GM23338 (cell line): ENCODE results near the gene PHF21A. TPM values are rescaled to one million over a fixed set of nuclear protein-coding genes. Genes with fewer than 3 reads are reported as not detected.

Source experiments
- ATAC-seq: fragments of 200-7000 bp; cut with Tn5 transposase; 3 replicates; pipeline ENCODE4 v1.9.1; 2020
- DNase-seq: peaks from one replicate; pipeline ENCODE4 v3.0.0-alpha.2; 2015; ENCODE audit warnings: low spot score
- H2AFZ ChIP-seq: fragments of 200-600 bp; sonication (generic); 2 replicates; pipeline ENCODE4 v1.8.0; 2016; ENCODE audit warnings: antibody characterized with exemption, mild to moderate bottlenecking, moderate library complexity
- H3F3A ChIP-seq: fragments of 200-600 bp; sonication (generic); replicated peaks from 2 replicates; pipeline ENCODE4 v1.8.0; 2017; ENCODE audit warnings: antibody characterized with exemption, mixed run types, low read depth
- H3K27ac ChIP-seq: fragments of 200-600 bp; sonication (generic); 2 replicates; pipeline ENCODE4 v1.6.1; 2016; ENCODE audit warnings: low read depth
- H3K27me3 ChIP-seq: fragments of 200-600 bp; sonication (generic); 2 replicates; pipeline ENCODE4 v1.8.0; 2016; ENCODE audit warnings: mild to moderate bottlenecking, mixed run types, moderate library complexity; ENCODE audit not compliant: insufficient read depth
- H3K36me3 ChIP-seq: fragments of 200-600 bp; sonication (generic); 2 replicates; pipeline ENCODE4 v1.8.0; 2016; ENCODE audit warnings: mild to moderate bottlenecking; ENCODE audit not compliant: insufficient read depth
- H3K4me1 ChIP-seq: fragments of 200-600 bp; sonication (generic); 2 replicates; pipeline ENCODE4 v1.8.0; 2016; ENCODE audit warnings: mild to moderate bottlenecking, moderate library complexity; ENCODE audit not compliant: insufficient read depth
- H3K4me2 ChIP-seq: fragments of 200-600 bp; sonication (generic); 2 replicates; pipeline ENCODE4 v1.7.1; 2017; ENCODE audit warnings: mixed run types
- H3K4me3 ChIP-seq: fragments of 200-600 bp; sonication (generic); 2 replicates; pipeline ENCODE4 v1.6.1; 2016; ENCODE audit warnings: mixed run types
- H3K79me2 ChIP-seq: fragments of 200-600 bp; sonication (generic); replicated peaks from 2 replicates; pipeline ENCODE4 v1.8.0; 2017; ENCODE audit warnings: mild to moderate bottlenecking; ENCODE audit not compliant: insufficient read depth
- H3K9me2 ChIP-seq: fragments of 200-600 bp; sonication (generic); 2 replicates; pipeline ENCODE4 v1.8.0; 2017; ENCODE audit not compliant: insufficient read depth
- H4K20me1 ChIP-seq: fragments of 200-600 bp; sonication (generic); replicated peaks from 2 replicates; pipeline ENCODE4 v1.8.0; 2017; ENCODE audit warnings: mild to moderate bottlenecking; ENCODE audit not compliant: insufficient read depth
- H3K27ac Mint-ChIP-seq: 2 replicates; pipeline ENCODE4 v1.8.0; 2020; ENCODE audit warnings: inconsistent platforms, mild to moderate bottlenecking, moderate library complexity, mixed read lengths
- H3K27me3 Mint-ChIP-seq: 3 replicates; pipeline ENCODE4 v1.8.0; 2022; ENCODE audit warnings: low read depth, mild to moderate bottlenecking, moderate library complexity, mixed read lengths, inconsistent platforms; ENCODE audit not compliant: insufficient read depth, poor library complexity
- H3K36me3 Mint-ChIP-seq: 3 replicates; pipeline ENCODE4 v1.8.0; 2021; ENCODE audit warnings: low read depth, mild to moderate bottlenecking, inconsistent platforms, moderate library complexity, mixed read lengths
- H3K4me1 Mint-ChIP-seq: 3 replicates; pipeline ENCODE4 v1.8.0; 2020; ENCODE audit warnings: mild to moderate bottlenecking, inconsistent platforms, mixed read lengths
- H3K4me3 Mint-ChIP-seq: 3 replicates; pipeline ENCODE4 v1.8.0; 2021; ENCODE audit warnings: moderate library complexity, mild to moderate bottlenecking, inconsistent platforms, mixed read lengths
- H3K9me3 Mint-ChIP-seq: 3 replicates; pipeline ENCODE4 v1.8.0; 2020; ENCODE audit warnings: moderate library complexity, mild to moderate bottlenecking, inconsistent platforms, mixed read lengths
- CREB1 ChIP-seq: fragments of 250-450 bp; sonication (Bioruptor Pico); IDR thresholded peaks from 2 replicates; pipeline ENCODE4 v1.5.0; 2020; ENCODE audit warnings: low read depth, mild to moderate bottlenecking, moderate library complexity
- EZH2 ChIP-seq: fragments of 200-600 bp; sonication (generic); IDR thresholded peaks from one replicate; pipeline ENCODE4 v1.8.0; 2017; ENCODE audit warnings: antibody characterized with exemption, mild to moderate bottlenecking, low read depth; ENCODE audit not compliant: unreplicated experiment
- JUNB ChIP-seq: IDR thresholded peaks from one replicate; pipeline ENCODE4 v1.6.1; 2016; ENCODE audit warnings: antibody characterized with exemption; ENCODE audit not compliant: unreplicated experiment
- NANOG ChIP-seq: IDR thresholded peaks from 2 replicates; pipeline ENCODE4 v1.6.1; 2016; ENCODE audit warnings: antibody characterized with exemption, borderline replicate concordance
- ZNF114 ChIP-seq: fragments of 250-450 bp; sonication (Bioruptor Pico); IDR thresholded peaks from 2 replicates; pipeline ENCODE4 v1.5.0; 2020; ENCODE audit warnings: mild to moderate bottlenecking, moderate library complexity
- ZNF331 ChIP-seq: fragments of 250-450 bp; sonication (Bioruptor Pico); IDR thresholded peaks from 2 replicates; pipeline ENCODE4 v1.5.0; 2020; ENCODE audit warnings: low read depth, mild to moderate bottlenecking, moderate library complexity
- polyA plus RNA-seq: library from polyadenylated mRNA; unstranded; fragments of >200 nt; fragmentation: Nextera tagmentation; extraction: Ambion mirVana; gene quantifications from 2 replicates; pipeline ENCODE4 v1.2.1, GENCODE V29; 2016
- total RNA-seq: library from RNA; depleted of rRNA; stranded (reverse); fragments of >200 nt; shearing (Covaris generic); gene quantifications from 2 replicates; pipeline ENCODE4 v1.2.3, GENCODE V29; 2014
- TF ChIP-seq, protein P1 (sequence below), 2 experiments: fragments of 200-600 bp in 1 of 2; sonication (generic) in 1 of 2; conservative IDR thresholded peaks; 2 replicates each; pipeline versions ENCODE4 v1.5.1 to v1.6.1; 2016 to 2017; ENCODE audit warnings: antibody characterized with exemption in 2 of 2, low read depth in 2 of 2, mild to moderate bottlenecking in 2 of 2, moderate library complexity in 1 of 2
- TF ChIP-seq, protein P2 (sequence below): IDR thresholded peaks from 2 replicates; pipeline ENCODE4 v1.6.1; 2016; ENCODE audit warnings: antibody characterized with exemption
- TF ChIP-seq, protein P3 (sequence below): fragments of 250-450 bp; sonication (Bioruptor Pico); IDR thresholded peaks from 2 replicates; pipeline ENCODE4 v1.5.0; 2020; ENCODE audit warnings: mild to moderate bottlenecking, moderate library complexity

The PHF21A gene
- total and polyA plus RNA-seq, 2 experiments from 2014 or later = 21.7 to 23.6 TPM

DNA sequence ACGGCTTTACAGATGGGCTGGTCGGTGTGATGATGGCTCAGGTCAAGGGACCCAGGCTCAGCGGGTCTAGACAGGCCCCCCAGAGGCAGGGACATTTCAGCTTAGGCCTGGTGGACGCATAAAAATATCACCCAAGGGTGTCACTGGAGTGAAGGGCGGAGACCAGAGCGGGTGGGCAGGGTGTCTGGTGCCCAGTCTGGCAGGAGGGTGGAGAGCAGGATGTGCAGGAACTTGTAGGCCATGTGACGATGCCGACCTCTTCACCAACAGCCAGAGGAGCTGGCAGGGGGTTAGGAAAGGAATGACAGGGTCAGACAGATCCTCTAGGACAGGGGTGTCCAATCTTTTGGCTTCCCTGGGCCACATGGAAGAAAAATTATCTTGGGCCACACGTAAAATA lies 231.3 kb downstream of the PHF21A start:
- Histone ChIP-seq H3K4me3 (no peak overlapping the region), H2AFZ (no peak overlapping the region), H3K79me2 (peaks cover 9% of the 10 kb centered on the region; the same call in 1 of the 2 replicates), H3K27ac (no peak overlapping the region), H3F3A (no peaks in the 10 kb centered on the region), H3K4me1 (peaks cover 18% of the 10 kb centered on the region), H3K9me2 (no peaks in the 10 kb centered on the region), H4K20me1 (peaks cover 15% of the 10 kb centered on the region), H3K4me2 (no peak overlapping the region), H3K36me3 (no peaks in the 10 kb centered on the region), H3K27me3 (no peaks in the 10 kb centered on the region)
- Mint-ChIP-seq H3K9me3 (no peaks in the 10 kb centered on the region), H3K27ac (no peak overlapping the region), H3K27me3 (peaks cover 12% of the 10 kb centered on the region), H3K36me3 (no peaks in the 10 kb centered on the region; the same call in 2 of the 3 replicates), H3K4me1 (peaks cover 32% of the 10 kb centered on the region), H3K4me3 (no peak overlapping the region)
- ATAC-seq (no peak), DNase-seq (no peak)
- TF ChIP-seq, protein P1, sequence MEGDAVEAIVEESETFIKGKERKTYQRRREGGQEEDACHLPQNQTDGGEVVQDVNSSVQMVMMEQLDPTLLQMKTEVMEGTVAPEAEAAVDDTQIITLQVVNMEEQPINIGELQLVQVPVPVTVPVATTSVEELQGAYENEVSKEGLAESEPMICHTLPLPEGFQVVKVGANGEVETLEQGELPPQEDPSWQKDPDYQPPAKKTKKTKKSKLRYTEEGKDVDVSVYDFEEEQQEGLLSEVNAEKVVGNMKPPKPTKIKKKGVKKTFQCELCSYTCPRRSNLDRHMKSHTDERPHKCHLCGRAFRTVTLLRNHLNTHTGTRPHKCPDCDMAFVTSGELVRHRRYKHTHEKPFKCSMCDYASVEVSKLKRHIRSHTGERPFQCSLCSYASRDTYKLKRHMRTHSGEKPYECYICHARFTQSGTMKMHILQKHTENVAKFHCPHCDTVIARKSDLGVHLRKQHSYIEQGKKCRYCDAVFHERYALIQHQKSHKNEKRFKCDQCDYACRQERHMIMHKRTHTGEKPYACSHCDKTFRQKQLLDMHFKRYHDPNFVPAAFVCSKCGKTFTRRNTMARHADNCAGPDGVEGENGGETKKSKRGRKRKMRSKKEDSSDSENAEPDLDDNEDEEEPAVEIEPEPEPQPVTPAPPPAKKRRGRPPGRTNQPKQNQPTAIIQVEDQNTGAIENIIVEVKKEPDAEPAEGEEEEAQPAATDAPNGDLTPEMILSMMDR (conservative IDR thresholded peaks at IDR 0.05; ENCODE audit: low read depth in 2 of 2) = no peak
- TF ChIP-seq, protein P2, sequence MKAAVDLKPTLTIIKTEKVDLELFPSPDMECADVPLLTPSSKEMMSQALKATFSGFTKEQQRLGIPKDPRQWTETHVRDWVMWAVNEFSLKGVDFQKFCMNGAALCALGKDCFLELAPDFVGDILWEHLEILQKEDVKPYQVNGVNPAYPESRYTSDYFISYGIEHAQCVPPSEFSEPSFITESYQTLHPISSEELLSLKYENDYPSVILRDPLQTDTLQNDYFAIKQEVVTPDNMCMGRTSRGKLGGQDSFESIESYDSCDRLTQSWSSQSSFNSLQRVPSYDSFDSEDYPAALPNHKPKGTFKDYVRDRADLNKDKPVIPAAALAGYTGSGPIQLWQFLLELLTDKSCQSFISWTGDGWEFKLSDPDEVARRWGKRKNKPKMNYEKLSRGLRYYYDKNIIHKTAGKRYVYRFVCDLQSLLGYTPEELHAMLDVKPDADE = no peak
- no peak for TF ChIP-seq CREB1 (CRISPR knock-in tag)
- TF ChIP-seq ZNF331 (CRISPR knock-in tag) = no peak

DNA sequence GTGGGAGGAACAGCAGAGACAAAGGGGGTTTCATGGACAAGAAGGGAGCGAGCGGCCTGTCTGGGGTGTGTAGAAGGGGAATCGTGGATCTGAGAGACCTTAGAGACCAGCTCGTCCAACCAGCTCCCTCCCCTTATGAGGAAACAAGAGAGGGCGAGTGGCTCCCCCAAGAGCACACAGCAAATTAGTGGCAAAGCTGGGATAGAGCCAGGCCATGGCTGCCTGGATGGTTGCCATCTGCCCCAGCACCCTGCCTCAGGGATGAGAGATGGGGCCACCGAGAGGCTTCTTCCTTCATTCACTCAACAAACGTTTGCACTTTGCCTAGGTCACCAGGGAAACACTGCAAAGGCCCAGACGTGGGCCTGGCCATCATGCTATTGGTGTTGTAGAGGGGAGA lies 231.7 kb downstream of the PHF21A start:
- ATAC-seq = no peak
- Histone ChIP-seq H3K79me2 (peaks cover 9% of the 10 kb centered on the region; the same call in 1 of the 2 replicates), H3K27ac (no peak overlapping the region), H3K36me3 (no peaks in the 10 kb centered on the region), H3K4me3 (no peak overlapping the region), H3K9me2 (no peaks in the 10 kb centered on the region), H3F3A (no peaks in the 10 kb centered on the region), H4K20me1 (peaks cover 15% of the 10 kb centered on the region), H2AFZ (no peak overlapping the region), H3K4me2 (no peak overlapping the region), H3K27me3 (no peaks in the 10 kb centered on the region), H3K4me1 (peaks cover 19% of the 10 kb centered on the region)
- no peaks in the 10 kb centered on the region for H3K9me3 Mint-ChIP-seq
- H3K27me3 Mint-ChIP-seq = peaks cover 8% of the 10 kb centered on the region
- TF ChIP-seq, protein P3, sequence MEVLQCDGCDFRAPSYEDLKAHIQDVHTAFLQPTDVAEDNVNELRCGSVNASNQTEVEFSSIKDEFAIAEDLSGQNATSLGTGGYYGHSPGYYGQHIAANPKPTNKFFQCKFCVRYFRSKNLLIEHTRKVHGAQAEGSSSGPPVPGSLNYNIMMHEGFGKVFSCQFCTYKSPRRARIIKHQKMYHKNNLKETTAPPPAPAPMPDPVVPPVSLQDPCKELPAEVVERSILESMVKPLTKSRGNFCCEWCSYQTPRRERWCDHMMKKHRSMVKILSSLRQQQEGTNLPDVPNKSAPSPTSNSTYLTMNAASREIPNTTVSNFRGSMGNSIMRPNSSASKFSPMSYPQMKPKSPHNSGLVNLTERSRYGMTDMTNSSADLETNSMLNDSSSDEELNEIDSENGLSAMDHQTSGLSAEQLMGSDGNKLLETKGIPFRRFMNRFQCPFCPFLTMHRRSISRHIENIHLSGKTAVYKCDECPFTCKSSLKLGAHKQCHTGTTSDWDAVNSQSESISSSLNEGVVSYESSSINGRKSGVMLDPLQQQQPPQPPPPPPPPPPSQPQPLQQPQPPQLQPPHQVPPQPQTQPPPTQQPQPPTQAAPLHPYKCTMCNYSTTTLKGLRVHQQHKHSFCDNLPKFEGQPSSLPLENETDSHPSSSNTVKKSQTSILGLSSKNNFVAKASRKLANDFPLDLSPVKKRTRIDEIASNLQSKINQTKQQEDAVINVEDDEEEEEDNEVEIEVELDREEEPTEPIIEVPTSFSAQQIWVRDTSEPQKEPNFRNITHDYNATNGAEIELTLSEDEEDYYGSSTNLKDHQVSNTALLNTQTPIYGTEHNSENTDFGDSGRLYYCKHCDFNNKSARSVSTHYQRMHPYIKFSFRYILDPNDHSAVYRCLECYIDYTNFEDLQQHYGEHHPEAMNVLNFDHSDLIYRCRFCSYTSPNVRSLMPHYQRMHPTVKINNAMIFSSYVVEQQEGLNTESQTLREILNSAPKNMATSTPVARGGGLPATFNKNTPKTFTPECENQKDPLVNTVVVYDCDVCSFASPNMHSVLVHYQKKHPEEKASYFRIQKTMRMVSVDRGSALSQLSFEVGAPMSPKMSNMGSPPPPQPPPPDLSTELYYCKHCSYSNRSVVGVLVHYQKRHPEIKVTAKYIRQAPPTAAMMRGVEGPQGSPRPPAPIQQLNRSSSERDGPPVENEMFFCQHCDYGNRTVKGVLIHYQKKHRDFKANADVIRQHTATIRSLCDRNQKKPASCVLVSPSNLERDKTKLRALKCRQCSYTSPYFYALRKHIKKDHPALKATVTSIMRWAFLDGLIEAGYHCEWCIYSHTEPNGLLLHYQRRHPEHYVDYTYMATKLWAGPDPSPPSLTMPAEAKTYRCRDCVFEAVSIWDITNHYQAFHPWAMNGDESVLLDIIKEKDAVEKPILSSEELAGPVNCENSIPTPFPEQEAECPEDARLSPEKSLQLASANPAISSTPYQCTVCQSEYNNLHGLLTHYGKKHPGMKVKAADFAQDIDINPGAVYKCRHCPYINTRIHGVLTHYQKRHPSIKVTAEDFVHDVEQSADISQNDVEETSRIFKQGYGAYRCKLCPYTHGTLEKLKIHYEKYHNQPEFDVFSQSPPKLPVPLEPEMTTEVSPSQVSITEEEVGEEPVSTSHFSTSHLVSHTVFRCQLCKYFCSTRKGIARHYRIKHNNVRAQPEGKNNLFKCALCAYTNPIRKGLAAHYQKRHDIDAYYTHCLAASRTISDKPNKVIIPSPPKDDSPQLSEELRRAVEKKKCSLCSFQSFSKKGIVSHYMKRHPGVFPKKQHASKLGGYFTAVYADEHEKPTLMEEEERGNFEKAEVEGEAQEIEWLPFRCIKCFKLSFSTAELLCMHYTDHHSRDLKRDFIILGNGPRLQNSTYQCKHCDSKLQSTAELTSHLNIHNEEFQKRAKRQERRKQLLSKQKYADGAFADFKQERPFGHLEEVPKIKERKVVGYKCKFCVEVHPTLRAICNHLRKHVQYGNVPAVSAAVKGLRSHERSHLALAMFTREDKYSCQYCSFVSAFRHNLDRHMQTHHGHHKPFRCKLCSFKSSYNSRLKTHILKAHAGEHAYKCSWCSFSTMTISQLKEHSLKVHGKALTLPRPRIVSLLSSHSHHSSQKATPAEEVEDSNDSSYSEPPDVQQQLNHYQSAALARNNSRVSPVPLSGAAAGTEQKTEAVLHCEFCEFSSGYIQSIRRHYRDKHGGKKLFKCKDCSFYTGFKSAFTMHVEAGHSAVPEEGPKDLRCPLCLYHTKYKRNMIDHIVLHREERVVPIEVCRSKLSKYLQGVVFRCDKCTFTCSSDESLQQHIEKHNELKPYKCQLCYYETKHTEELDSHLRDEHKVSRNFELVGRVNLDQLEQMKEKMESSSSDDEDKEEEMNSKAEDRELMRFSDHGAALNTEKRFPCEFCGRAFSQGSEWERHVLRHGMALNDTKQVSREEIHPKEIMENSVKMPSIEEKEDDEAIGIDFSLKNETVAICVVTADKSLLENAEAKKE (CRISPR knock-in tag) = no peak
- TF ChIP-seq EZH2 = no peak
- no peak for TF ChIP-seq ZNF331 (CRISPR knock-in tag)
- no peak for TF ChIP-seq NANOG
- TF ChIP-seq, protein P2 = no peak
- no peak for TF ChIP-seq ZNF114 (CRISPR knock-in tag)
- no peak for TF ChIP-seq JUNB
- peaks cover 30% of the 10 kb centered on the region for H3K4me1 Mint-ChIP-seq
- H3K36me3 Mint-ChIP-seq = no peaks in the 10 kb centered on the region; the same call in 2 of the 3 replicates
- no peak overlapping the region; the same call in 2 of the 3 replicates for H3K4me3 Mint-ChIP-seq
- no peak overlapping the region for H3K27ac Mint-ChIP-seq
- DNase-seq = no peak
